A549 (cell line): Measurements from ENCODE around the gene TM4SF1. TPM values are rescaled to one million over a fixed set of nuclear protein-coding genes. Genes with fewer than 3 reads are reported as not detected.

ENCODE experiments used
- ATAC-seq, 2 experiments: fragments of 200-7000 bp in 1 of 2; fragments of >200 bp in 1 of 2; cut with Nextera tagmentation in 1 of 2; cut with Tn5 transposase in 1 of 2; 3 replicates each; pipeline versions ENCODE4 v1.8.0 to v1.9.1; 2018 to 2020; ENCODE audit warnings: mild to moderate bottlenecking in 1 of 2, moderate library complexity in 1 of 2
- CTCF ChIA-PET: fragments of 300-600 bp; sonication (Branson Sonifier 250); formaldehyde crosslinking; extraction: SDS; loops from one replicate; lab custom pipeline; 2021; ENCODE audit warnings: antibody characterized with exemption, inconsistent platforms; lab: Yijun Ruan, JAX
- POLR2A ChIA-PET: fragments of 350-600 bp; formaldehyde crosslinking; extraction: SDS; loops from one replicate; lab custom pipeline; 2021; ENCODE audit warnings: antibody characterized with exemption, inconsistent platforms; lab: Yijun Ruan, JAX
- DNase-seq, 2 experiments: peaks; one replicate each; pipeline versions ENCODE4 v3.0.0 to v3.0.0-alpha.2; 2011 to 2016; ENCODE audit warnings: low read depth in 1 of 2, low spot score in 1 of 2
- FAIRE-seq: peaks from 2 replicates; lab custom pipeline; 2011; peaks lifted over from hg19 to GRCh38; lab: Jason Lieb, UNC
- H3K27ac ChIP-seq, 2 experiments: fragments of >200 bp; sonication (Bioruptor Twin); formaldehyde crosslinking; 3 replicates each; pipeline ENCODE4 v1.5.1; 2016 to 2017
- H3K4me1 ChIP-seq: fragments of >200 bp; sonication (Bioruptor Twin); formaldehyde crosslinking; 3 replicates; pipeline ENCODE4 v1.6.1; 2016
- H3K4me2 ChIP-seq: fragments of >200 bp; sonication (Bioruptor Twin); formaldehyde crosslinking; 3 replicates; pipeline ENCODE4 v1.6.1; 2016
- H3K4me3 ChIP-seq: fragments of >200 bp; sonication (Bioruptor Twin); formaldehyde crosslinking; 3 replicates; pipeline ENCODE4 v1.5.1; 2016
- H3K9me3 ChIP-seq: fragments of >200 bp; sonication (Bioruptor Twin); formaldehyde crosslinking; 3 replicates; pipeline ENCODE4 v1.6.1; 2016
- ATOH8 ChIP-seq: fragments of 250-450 bp; sonication (Bioruptor Pico); IDR thresholded peaks from 2 replicates; pipeline ENCODE4 v1.5.0; 2020; ENCODE audit warnings: low read depth, mild to moderate bottlenecking, moderate library complexity
- CEBPB ChIP-seq, 2 experiments: fragments of >200 bp in 1 of 2; sonication (Bioruptor Twin) in 1 of 2; formaldehyde crosslinking in 1 of 2; IDR thresholded peaks; 2 replicates each; pipeline ENCODE4 v1.6.1; 2012 to 2016
- CHD4 ChIP-seq: fragments of 200-600 bp; sonication (generic); IDR thresholded peaks from 2 replicates; pipeline ENCODE4 v1.6.1; 2016; ENCODE audit warnings: antibody characterized with exemption, mild to moderate bottlenecking, borderline replicate concordance
- CTCF ChIP-seq: fragments of >200 bp; sonication (Bioruptor Twin); formaldehyde crosslinking; IDR thresholded peaks from 3 replicates; pipeline ENCODE4 v1.5.1; 2016
- E2F6 ChIP-seq: IDR thresholded peaks from 2 replicates; pipeline ENCODE4 v1.6.1; 2012; ENCODE audit warnings: low read depth, borderline replicate concordance
- EP300 ChIP-seq, 2 experiments: fragments of >200 bp; sonication (Bioruptor Twin); formaldehyde crosslinking; IDR thresholded peaks; 2 replicates in 1 of 2; 3 replicates in 1 of 2; pipeline ENCODE4 v1.6.1; 2016 to 2017
- FOSB ChIP-seq: fragments of 250-450 bp; sonication (Bioruptor Pico); IDR thresholded peaks from 2 replicates; pipeline ENCODE4 v1.5.0; 2020; ENCODE audit warnings: mild to moderate bottlenecking, moderate library complexity
- FOSL2 ChIP-seq, 2 experiments: fragments of 450-650 bp in 1 of 2; fragments of >200 bp in 1 of 2; sonication (Bioruptor Twin) in 1 of 2; formaldehyde crosslinking; IDR thresholded peaks; 2 replicates each; pipeline versions ENCODE4 v1.5.0 to v1.6.1; 2016 to 2020; ENCODE audit warnings: mild to moderate bottlenecking in 1 of 2, moderate library complexity in 1 of 2
- FOXS1 ChIP-seq: fragments of 250-450 bp; sonication (Bioruptor Pico); IDR thresholded peaks from 2 replicates; pipeline ENCODE4 v1.5.0; 2020; ENCODE audit warnings: mild to moderate bottlenecking, moderate library complexity
- GATA3 ChIP-seq: IDR thresholded peaks from 2 replicates; pipeline ENCODE4 v1.6.1; 2012; ENCODE audit warnings: borderline replicate concordance
- HDAC2 ChIP-seq: fragments of 200-600 bp; sonication (generic); IDR thresholded peaks from 2 replicates; pipeline ENCODE4 v1.6.1; 2016
- HES2 ChIP-seq: fragments of >200 bp; sonication (Bioruptor Twin); formaldehyde crosslinking; IDR thresholded peaks from 2 replicates; pipeline ENCODE4 v1.6.1; 2016
- JUN ChIP-seq, 2 experiments: fragments of >200 bp; sonication (Bioruptor Twin); formaldehyde crosslinking; IDR thresholded peaks; 2 replicates in 1 of 2; 3 replicates in 1 of 2; pipeline ENCODE4 v1.6.1; 2016 to 2017
- JUNB ChIP-seq: fragments of >200 bp; sonication (Bioruptor Twin); formaldehyde crosslinking; IDR thresholded peaks from 2 replicates; pipeline ENCODE4 v1.6.1; 2016
- KDM1A ChIP-seq: fragments of 200-600 bp; sonication (generic); IDR thresholded peaks from 2 replicates; pipeline ENCODE4 v1.6.1; 2016; ENCODE audit warnings: low read depth, mild to moderate bottlenecking
- MAX ChIP-seq: IDR thresholded peaks from 2 replicates; pipeline ENCODE4 v1.6.1; 2012
- MAZ ChIP-seq: fragments of 150-350 bp; IDR thresholded peaks from 2 replicates; pipeline ENCODE4 v1.6.1; 2014; ENCODE audit warnings: antibody characterized with exemption, low read depth, low read length, borderline replicate concordance
- PBX3 ChIP-seq: IDR thresholded peaks from 2 replicates; pipeline ENCODE4 v1.6.1; 2012
- PHF8 ChIP-seq: fragments of 200-600 bp; sonication (generic); IDR thresholded peaks from 2 replicates; pipeline ENCODE4 v1.6.1; 2016; ENCODE audit warnings: low read depth, mild to moderate bottlenecking, antibody characterized with exemption, moderate library complexity, borderline replicate concordance
- POLR2A ChIP-seq: IDR thresholded peaks from 2 replicates; pipeline ENCODE4 v1.6.1; 2012; ENCODE audit warnings: mild to moderate bottlenecking, low read length
- POLR2AphosphoS2 ChIP-seq: conservative IDR thresholded peaks from 2 replicates; pipeline ENCODE4 v1.6.1; 2012; ENCODE audit warnings: low read length, improper control_type of control experiment, inconsistent platforms
- RAD21 ChIP-seq, 2 experiments: fragments of >200 bp in 1 of 2; sonication (Bioruptor Twin) in 1 of 2; formaldehyde crosslinking in 1 of 2; IDR thresholded peaks in 1 of 2; conservative IDR thresholded peaks in 1 of 2; 2 replicates in 1 of 2; 3 replicates in 1 of 2; pipeline ENCODE4 v1.6.1; 2012 to 2018; ENCODE audit warnings: inconsistent platforms in 1 of 2
- RCOR1 ChIP-seq: fragments of 150-350 bp; IDR thresholded peaks from 2 replicates; pipeline ENCODE4 v1.6.1; 2014; ENCODE audit warnings: antibody characterized with exemption, low read length, low read depth
- RNF2 ChIP-seq: fragments of 200-600 bp; sonication (generic); IDR thresholded peaks from 2 replicates; pipeline ENCODE4 v1.6.1; 2016; ENCODE audit warnings: low read depth, mild to moderate bottlenecking, antibody characterized with exemption, moderate library complexity, borderline replicate concordance
- SREBF2 ChIP-seq: fragments of 450-650 bp; IDR thresholded peaks from 2 replicates; pipeline ENCODE4 v1.6.1; 2014; ENCODE audit warnings: mild to moderate bottlenecking, moderate library complexity
- TFCP2L1 ChIP-seq: fragments of 250-450 bp; sonication (Bioruptor Pico); IDR thresholded peaks from 2 replicates; pipeline ENCODE4 v1.5.0; 2021; ENCODE audit warnings: mild to moderate bottlenecking
- ZC3H11A ChIP-seq: fragments of 450-650 bp; IDR thresholded peaks from 2 replicates; pipeline ENCODE4 v1.6.1; 2014; ENCODE audit warnings: antibody characterized with exemption, mild to moderate bottlenecking
- ZSCAN20 ChIP-seq: fragments of 250-450 bp; sonication (Bioruptor Pico); IDR thresholded peaks from 2 replicates; pipeline ENCODE4 v1.8.0; 2022; ENCODE audit warnings: mild to moderate bottlenecking, moderate library complexity
- WGBS: methylation state at CpG from one replicate; pipeline ENCODE4 v1.1.6; 2017; ENCODE audit errors: missing lambda C conversion rate; 5-methylcytosine and 5-hydroxymethylcytosine counted together
- polyA plus RNA-seq, 4 experiments: library from polyadenylated mRNA; depleted of rRNA in 3 of 4; stranded (reverse); fragments of >200 nt; fragmentation: RNase III in 1 of 4; extraction: RNeasy Plus Mini Kit Qiagen cat#74134 plus additional on column Dnase treatment in 1 of 4; gene quantifications; 2 replicates in 3 of 4; 3 replicates in 1 of 4; pipeline ENCODE4 v1.2.3, GENCODE V29; 2011 to 2017

TM4SF1 gene
- polyA plus RNA-seq, 2 of the 4 experiments (the other 2 are of a cell fraction), result 828 to 1,208 TPM

- peak overlapping the region; percentile 77 for H3K4me2 ChIP-seq
- 17% methylated on average over 2 of the region's 2 CpGs for WGBS
- H3K4me3 ChIP-seq, result peak overlapping the region; percentile 39; the same call in 2 of the 3 replicates
- peak; percentile 70 for FAIRE-seq
- POLR2A ChIA-PET, result interaction anchor here (1.7 to 2.1 kb wide), 2 partner anchors 31 to 33 kb away, joined by 6 to 8 read pairs; no protein-coding TSS in a partner anchor
- no peak for ATAC-seq
- H3K9me3 ChIP-seq, result no peaks in the 10 kb centered on the region
- CTCF ChIA-PET, result interaction anchor here (0.8 to 1.9 kb wide), 10 partner anchors 12 to 376 kb away, joined by 3 to 8 read pairs (median 4); no protein-coding TSS in a partner anchor
- peaks cover 71% of the 10 kb centered on the region for H3K4me1 ChIP-seq
- H3K27ac ChIP-seq, result peak overlapping the region; percentile 85 to 91
- TF ChIP-seq E2F6 (no peak), RAD21 (conservative IDR thresholded peaks at IDR 0.05 in 1 of 2, IDR thresholded peaks at IDR 0.05 in 1 of 2) (no peak), RNF2 (no peak), HES2 (no peak), CTCF (no peak), ZC3H11A (no peak), JUN (IDR thresholded peaks at IDR 0.05) (no peak), EP300 (IDR thresholded peaks at IDR 0.05) (no peak), FOXS1 (CRISPR knock-in tag) (no peak), RCOR1 (no peak), PHF8 (no peak), KDM1A (no peak), POLR2A (no peak), ZSCAN20 (CRISPR knock-in tag) (no peak), FOSB (no peak), CEBPB (IDR thresholded peaks at IDR 0.05) (no peak), PBX3 (no peak), SREBF2 (no peak)
- no peak for DNase-seq
Observed at GRCh38 chr3:149331396-149331795, 46.1 kb downstream of the TM4SF1 start.

- no peak overlapping the region for H3K4me3 ChIP-seq
- peak overlapping the region; percentile 80 to 91 for H3K27ac ChIP-seq
- CTCF ChIA-PET, result interaction anchor here (0.8 to 1.9 kb wide), 10 partner anchors 13 to 376 kb away, joined by 3 to 8 read pairs (median 4); no protein-coding TSS in a partner anchor
- peaks cover 67% of the 10 kb centered on the region for H3K4me1 ChIP-seq
- TF ChIP-seq GATA3, result peak; percentile 30; the same call in 1 of the 2 replicates
- TF ChIP-seq FOSL2 (IDR thresholded peaks at IDR 0.05), result no peak
- TF ChIP-seq FOSL2 (CRISPR knock-in tag; IDR thresholded peaks at IDR 0.05), result peak; percentile 32
- TF ChIP-seq JUNB, result peak; percentile 20; the same call in 1 of the 2 replicates
- no peak for TF ChIP-seq CHD4
- no peak for TF ChIP-seq MAZ
- no peak for TF ChIP-seq RAD21 (conservative IDR thresholded peaks at IDR 0.05 in 1 of 2, IDR thresholded peaks at IDR 0.05 in 1 of 2)
- no peak for TF ChIP-seq ATOH8 (CRISPR knock-in tag)
- no peak for TF ChIP-seq TFCP2L1 (CRISPR knock-in tag)
- TF ChIP-seq JUN (IDR thresholded peaks at IDR 0.05), result 0 out of 5 replicates have a peak, but pooled peaks of 1 of the 2 experiments have one; percentile 27
- no peak for TF ChIP-seq RNF2
- TF ChIP-seq POLR2AphosphoS2, result no peak
- no peak for TF ChIP-seq HDAC2
- 0 out of 2 replicates have a peak, but pooled peaks have one; percentile 37 for TF ChIP-seq MAX
- DNase-seq (peak in 1 of 2 experiments; percentile 54), ATAC-seq (peak in 1 of 2 experiments; percentile 48; a peak in 3 of 6 replicates), FAIRE-seq (peak; percentile 91)
- POLR2A ChIA-PET, result no interaction called here
- no peaks in the 10 kb centered on the region for H3K9me3 ChIP-seq
- WGBS, result 38% methylated on average over 2 of the region's 2 CpGs
- peak overlapping the region; percentile 77 for H3K4me2 ChIP-seq
Observed at GRCh38 chr3:149330609-149331331, 46.7 kb downstream of the TM4SF1 start.
